Kidney (tissue), 14 donors: ENCODE measurements around the gene TMEM213. TPM values are rescaled to one million over a fixed set of nuclear protein-coding genes. Genes with fewer than 3 reads are reported as not detected.

Experiments
- DNase-seq, 5 donors: peaks; one replicate each; pipeline ENCODE4 v3.0.0-alpha.2; 2013 to 2020
- FAIRE-seq: peaks from 2 replicates; lab custom pipeline; 2012; peaks lifted over from hg19 to GRCh38; lab: Jason Lieb, UNC
- H3K27ac ChIP-seq, 2 donors: one replicate each; pipeline ENCODE4 v1.7.0; 2013; ENCODE audit warnings: low read depth in 2 of 2, low read length in 2 of 2, inconsistent platforms in 1 of 2
- H3K27me3 ChIP-seq: one replicate; pipeline ENCODE4 v1.7.1; 2013; ENCODE audit warnings: low read length, inconsistent platforms; ENCODE audit not compliant: control insufficient read depth, insufficient read depth
- H3K36me3 ChIP-seq, 3 donors: one replicate each; pipeline versions ENCODE4 v1.7.0 to v1.7.1; 2013; ENCODE audit warnings: low read length in 3 of 3, control low read depth in 1 of 3, inconsistent platforms in 1 of 3; ENCODE audit not compliant: insufficient read depth in 3 of 3, control insufficient read depth in 2 of 3
- H3K4me1 ChIP-seq, 3 donors: one replicate each; pipeline versions ENCODE4 v1.7.0 to v1.7.1; 2013; ENCODE audit warnings: low read length in 3 of 3, inconsistent platforms in 1 of 3, low read depth in 1 of 3; ENCODE audit not compliant: control insufficient read depth in 2 of 3, insufficient read depth in 2 of 3
- H3K4me3 ChIP-seq, 3 donors: one replicate each; pipeline versions ENCODE4 v1.7.0 to v1.8.1; 2013; ENCODE audit warnings: low read length in 3 of 3, control low read depth in 1 of 3, inconsistent platforms in 1 of 3
- H3K9ac ChIP-seq, 3 donors: one replicate each; pipeline versions ENCODE4 v1.7.0 to v1.7.1; 2013; ENCODE audit warnings: low read length in 3 of 3, control low read depth in 1 of 3, inconsistent platforms in 1 of 3
- H3K9me3 ChIP-seq, 3 donors: one replicate each; pipeline versions ENCODE4 v1.7.0 to v1.7.1; 2013; ENCODE audit warnings: low read length in 3 of 3, control low read depth in 1 of 3, inconsistent platforms in 1 of 3; ENCODE audit not compliant: control insufficient read depth in 2 of 3, insufficient read depth in 1 of 3
- CTCF ChIP-seq: IDR thresholded peaks from 3 replicates; pipeline ENCODE4 v1.5.1; 2012; ENCODE audit warnings: mild to moderate bottlenecking, moderate library complexity, borderline replicate concordance; ENCODE audit not compliant: insufficient read depth; ENCODE audit errors: extremely low read depth
- intact Hi-C: fragments of 100-400 bp; cut with DNase I; formaldehyde crosslinking; loops from one replicate; pipeline ENCODE4 v1.11.1; 2022
- polyA plus RNA-seq: library from polyadenylated mRNA; stranded (reverse); fragments of 350-450 nt; fragmentation: Illumina TruSeq; extraction: RNeasy Lipid Tissue Mini Kit (QIAGEN cat#74804); gene quantifications from one replicate; pipeline ENCODE4 v1.2.3, GENCODE V29; 2014; ENCODE audit warnings: low read depth, low replicate concordance; ENCODE audit not compliant: insufficient read depth
- total RNA-seq: library from RNA; stranded (reverse); fragmentation: NEBNext Ultra II Directional; extraction: Animal tissue kit (Norgen Biotek cat#: 25700); gene quantifications from one replicate; pipeline ENCODE4 v1.2.1, GENCODE V29; 2021
- donor health status: control.
- donor health status: control.
- donor health status: control.
- donor health status: control.
- donor health status: control.
- donor health status: DM: yes; HTN: yes; CAD: no.
- donor health status: Normal renal cell carcinoma (clear cell type).

The TMEM213 gene
- total and polyA plus RNA-seq, 2 donors from 2014 or later = 30.2 to 96.9 TPM

GRCh38 chr7:138857728-138858127 is 59.9 kb downstream of the TMEM213 start:
- no peak overlapping the region for H3K27ac ChIP-seq
- no peak overlapping the region for H3K9ac ChIP-seq
- intact Hi-C loops = no loop called here
- H3K9me3 ChIP-seq = no peaks in the 10 kb centered on the region
- H3K4me3 ChIP-seq = no peak overlapping the region
- TF ChIP-seq CTCF = no peak
- no peak for DNase-seq
- H3K4me1 ChIP-seq = no peaks in the 10 kb centered on the region
- no peaks in the 10 kb centered on the region for H3K27me3 ChIP-seq
- peaks cover 0 to 9% (median 2%) of the 10 kb centered on the region in 3 donors for H3K36me3 ChIP-seq
- FAIRE-seq = no peak

- H3K9ac ChIP-seq = no peak overlapping the region
- no peak overlapping the region for H3K27ac ChIP-seq
- H3K4me3 ChIP-seq = no peak overlapping the region
- no peaks in the 10 kb centered on the region for H3K27me3 ChIP-seq
- FAIRE-seq (no peak), DNase-seq (no peak)
- intact Hi-C loops = no loop called here
- H3K36me3 ChIP-seq = peaks cover 0 to 8% (median 2%) of the 10 kb centered on the region in 3 donors
- no peak for TF ChIP-seq CTCF
- H3K9me3 ChIP-seq = no peaks in the 10 kb centered on the region
- H3K4me1 ChIP-seq = no peaks in the 10 kb centered on the region
Observed at GRCh38 chr7:138861051-138861450, 63.3 kb downstream of the TMEM213 start.

- no peak for FAIRE-seq
Observed at GRCh38 chr7:138863931-138864330, 66.1 kb downstream of the TMEM213 start.

More at GRCh38 chr7:138863931-138864330, 66.1 kb downstream of the TMEM213 start:
- Histone ChIP-seq H3K4me1 (no peaks in the 10 kb centered on the region), H3K4me3 (no peak overlapping the region), H3K36me3 (peaks cover 0 to 15% (median 3%) of the 10 kb centered on the region in 3 donors), H3K27me3 (no peaks in the 10 kb centered on the region), H3K9ac (no peak overlapping the region), H3K27ac (no peak overlapping the region), H3K9me3 (no peaks in the 10 kb centered on the region)
- intact Hi-C loops = no loop called here
- no peak for DNase-seq
- no peak for TF ChIP-seq CTCF
